GM21786 (cell line): ENCODE data around the gene PMPCB.

ENCODE experiments used
- ATAC-seq: cut with Tn5 transposase; IDR thresholded peaks from one replicate; pipeline ENCODE4 v1.9.1; 2021; ENCODE audit not compliant: unreplicated experiment

Gene PMPCB

GRCh38 chr7:103325744-103326143, 28.5 kb downstream of the PMPCB start:
- ATAC-seq: no peak

- no peak for ATAC-seq
Measured at GRCh38 chr7:103336761-103337160, 39.5 kb downstream of the PMPCB start.

GRCh38 chr7:103338864-103339263, 41.6 kb downstream of the PMPCB start:
- ATAC-seq: no peak

- no peak for ATAC-seq
Measured at GRCh38 chr7:103341466-103341865, 44.2 kb downstream of the PMPCB start.

GRCh38 chr7:103343332-103343731, 46.1 kb downstream of the PMPCB start:
- ATAC-seq: no peak

- no peak for ATAC-seq
Measured at GRCh38 chr7:103343758-103344452, 46.7 kb downstream of the PMPCB start.

- ATAC-seq: peak; percentile 75
Measured at GRCh38 chr7:103344453-103345149, 47.4 kb downstream of the PMPCB start, which contains the start of gene DNAJC2. Gene DNAJC2, minus strand, starts transcription at chr7:103344767. Its CDS starts 145 bp downstream, at chr7:103344622.

- no peak for ATAC-seq
Measured at GRCh38 chr7:103346396-103346795, 49.2 kb downstream of the PMPCB start.

- peak; percentile 69 for ATAC-seq
Measured at GRCh38 chr7:103347507-103348267, 50.5 kb downstream of the PMPCB start, which contains the start of gene PSMC2. Gene PSMC2, plus strand, starts transcription at chr7:103347643. Its CDS starts 69 bp downstream, at chr7:103347712.

- ATAC-seq: no peak
Measured at GRCh38 chr7:103348452-103348851, 51.2 kb downstream of the PMPCB start.

- no peak for ATAC-seq
Measured at GRCh38 chr7:103348959-103349358, 51.7 kb downstream of the PMPCB start.

- no peak for ATAC-seq
Measured at GRCh38 chr7:103349805-103350204, 52.6 kb downstream of the PMPCB start.
